GM12872 (cell line): ENCODE results near the gene HIP1.

Experiments
- TF ChIP-seq, protein P1 (sequence below): IDR thresholded peaks from 3 replicates; pipeline ENCODE4 v1.5.1; 2011; ENCODE audit warnings: low read depth, mild to moderate bottlenecking, low read length, moderate library complexity; ENCODE audit not compliant: insufficient read depth

Gene HIP1

DNA sequence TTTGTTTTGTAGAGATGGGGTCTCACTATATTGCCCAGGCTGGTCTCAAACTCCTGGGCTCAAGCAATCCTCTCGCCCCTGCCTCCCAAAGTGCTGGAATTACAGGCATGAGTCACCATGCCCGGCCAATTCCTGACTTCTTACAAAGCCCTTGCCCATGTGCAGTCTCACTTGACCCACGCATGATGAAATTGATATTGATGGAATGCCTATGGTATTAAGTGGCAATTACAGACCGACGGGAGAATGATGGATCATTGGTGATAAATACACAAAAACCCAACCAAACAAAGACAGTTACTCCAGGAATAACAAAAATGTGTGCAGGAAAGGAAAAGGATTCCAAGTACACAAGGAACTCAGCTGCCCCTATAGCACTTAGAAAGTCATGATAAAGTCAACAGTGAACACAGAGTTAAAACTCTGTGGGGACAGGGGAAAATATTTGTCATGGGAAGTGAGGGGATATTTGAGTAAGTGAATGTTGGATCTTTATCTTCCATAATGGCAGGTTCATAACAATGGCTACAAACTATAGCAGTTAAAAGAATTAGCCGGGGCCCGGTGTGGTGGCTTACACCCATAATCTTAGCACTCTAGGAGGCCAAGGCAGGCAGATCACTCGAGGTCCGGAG, 21.6 kb downstream of the HIP1 start:
- TF ChIP-seq, protein P1, sequence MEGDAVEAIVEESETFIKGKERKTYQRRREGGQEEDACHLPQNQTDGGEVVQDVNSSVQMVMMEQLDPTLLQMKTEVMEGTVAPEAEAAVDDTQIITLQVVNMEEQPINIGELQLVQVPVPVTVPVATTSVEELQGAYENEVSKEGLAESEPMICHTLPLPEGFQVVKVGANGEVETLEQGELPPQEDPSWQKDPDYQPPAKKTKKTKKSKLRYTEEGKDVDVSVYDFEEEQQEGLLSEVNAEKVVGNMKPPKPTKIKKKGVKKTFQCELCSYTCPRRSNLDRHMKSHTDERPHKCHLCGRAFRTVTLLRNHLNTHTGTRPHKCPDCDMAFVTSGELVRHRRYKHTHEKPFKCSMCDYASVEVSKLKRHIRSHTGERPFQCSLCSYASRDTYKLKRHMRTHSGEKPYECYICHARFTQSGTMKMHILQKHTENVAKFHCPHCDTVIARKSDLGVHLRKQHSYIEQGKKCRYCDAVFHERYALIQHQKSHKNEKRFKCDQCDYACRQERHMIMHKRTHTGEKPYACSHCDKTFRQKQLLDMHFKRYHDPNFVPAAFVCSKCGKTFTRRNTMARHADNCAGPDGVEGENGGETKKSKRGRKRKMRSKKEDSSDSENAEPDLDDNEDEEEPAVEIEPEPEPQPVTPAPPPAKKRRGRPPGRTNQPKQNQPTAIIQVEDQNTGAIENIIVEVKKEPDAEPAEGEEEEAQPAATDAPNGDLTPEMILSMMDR: no peak

DNA sequence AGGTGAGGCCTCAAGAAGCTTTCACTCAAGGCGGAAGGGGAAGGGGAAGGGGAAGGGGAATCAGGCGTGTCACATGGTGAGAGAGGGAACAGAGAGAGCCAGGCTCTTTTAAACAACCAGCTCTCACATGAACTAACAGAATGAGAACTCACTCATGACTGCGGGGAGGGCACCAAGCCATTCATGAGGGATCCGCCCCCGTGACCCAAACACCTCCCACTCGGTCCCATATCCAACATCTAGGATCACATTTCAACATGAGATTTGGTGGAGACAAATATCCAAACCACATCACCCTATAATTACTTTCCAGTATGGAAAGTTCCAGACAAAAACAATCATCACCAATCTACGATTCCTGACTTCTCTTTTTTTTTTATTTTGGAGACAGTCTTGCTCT, 22.9 kb downstream of the HIP1 start:
- TF ChIP-seq, protein P1: no peak

- TF ChIP-seq, protein P1: no peak
Measured at GRCh38 chr7:75712517-75713361, 26.0 kb downstream of the HIP1 start.

DNA sequence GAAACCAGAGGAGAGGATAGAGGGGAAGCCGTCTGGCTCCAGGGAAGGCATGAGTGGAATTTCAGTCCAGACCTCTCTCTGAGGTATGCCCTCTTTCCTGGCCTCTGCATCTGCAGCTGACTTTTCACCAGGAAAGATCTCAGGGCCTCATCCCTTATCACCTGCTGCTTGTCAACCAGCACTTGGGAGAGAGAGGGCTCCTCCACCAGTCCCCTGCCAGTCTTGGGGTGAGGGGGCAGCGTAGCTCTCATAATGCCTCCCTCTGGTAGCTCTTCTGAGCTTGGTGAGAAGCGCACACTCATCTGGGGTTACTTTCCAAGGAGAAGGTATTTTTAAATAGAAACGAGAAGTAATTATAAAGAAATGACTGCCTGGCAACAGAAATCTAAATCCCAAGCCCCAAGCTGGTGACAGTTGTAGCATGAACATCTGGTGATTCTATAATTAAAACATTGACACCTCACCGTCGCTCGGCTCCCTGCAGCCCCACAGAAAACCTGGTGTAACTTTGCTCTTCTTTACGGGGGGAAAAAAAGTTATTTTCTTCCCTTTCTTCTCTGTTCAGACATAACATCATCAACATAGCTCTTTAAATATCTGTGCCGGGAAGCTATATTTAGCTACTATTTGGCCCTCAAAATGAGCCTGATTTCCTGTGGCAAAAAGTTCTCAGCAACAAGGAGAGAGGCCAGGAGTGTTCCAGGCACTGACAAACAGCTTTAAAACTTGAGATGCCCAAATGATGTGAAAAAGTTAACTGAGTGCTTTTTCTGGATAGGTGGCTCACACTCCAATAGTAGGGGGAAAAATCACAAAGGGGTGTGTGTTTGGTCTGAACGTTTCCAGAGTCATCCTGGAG, 26.9 kb downstream of the HIP1 start:
- TF ChIP-seq, protein P1: no peak

DNA sequence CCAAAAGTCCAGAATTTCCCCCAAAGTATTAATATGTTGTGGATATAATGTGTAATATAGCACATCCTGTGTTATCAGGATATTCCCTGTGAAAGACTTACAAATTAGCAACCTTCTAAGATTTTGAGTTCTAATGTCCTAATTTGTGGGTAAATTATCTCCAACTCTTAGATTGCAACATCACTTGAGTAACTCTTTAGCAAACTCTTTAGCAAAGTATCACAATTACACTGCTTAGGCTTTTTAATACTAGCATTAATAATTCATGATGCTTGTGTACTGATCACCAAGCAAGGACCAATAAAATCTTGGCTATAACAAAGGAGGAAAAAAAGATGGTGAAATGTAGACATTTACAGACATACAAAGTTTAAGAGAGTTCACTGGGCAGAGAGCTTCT, 27.7 kb downstream of the HIP1 start:
- TF ChIP-seq, protein P1: no peak

GRCh38 chr7:75704928-75705327, 33.8 kb downstream of the HIP1 start:
- TF ChIP-seq, protein P1: no peak

DNA sequence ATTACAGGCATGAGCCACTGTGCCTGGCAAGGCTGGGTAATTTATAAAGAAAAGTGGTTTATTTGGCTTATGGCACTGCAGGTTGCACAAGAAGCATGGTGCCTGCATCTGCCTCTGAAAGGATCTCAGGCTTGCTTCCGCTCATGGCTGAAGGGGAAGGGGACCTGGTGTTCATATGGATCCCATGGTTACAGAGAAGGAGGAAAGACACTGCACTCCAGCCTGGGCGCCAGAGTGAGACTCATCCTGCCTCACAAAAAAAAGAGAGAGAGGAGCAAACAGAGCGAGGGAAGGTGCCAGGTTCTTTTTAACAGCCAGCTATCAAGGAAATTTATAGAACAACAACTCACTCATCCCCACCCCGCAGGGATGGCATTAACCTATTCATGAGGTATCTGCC, 36.2 kb downstream of the HIP1 start:
- TF ChIP-seq, protein P1: no peak
